ENCODE results near the gene ARHGAP6.

ARHGAP6 gene

GRCh38 chrX:11648705-11649519 lies 16.8 kb downstream of the ARHGAP6 start:
- H3K36me3 ChIP-seq (replicated peaks; ENCODE audit: insufficient read depth, low read length) = no peaks in the 10 kb centered on the region
- H3K79me2 ChIP-seq (ENCODE audit: low read length) = no peaks in the 10 kb centered on the region
- no peak for TF ChIP-seq EZH2phosphoT487 (IDR thresholded peaks at IDR 0.05; ENCODE audit: low read length)
- TF ChIP-seq EZH2 (optimal IDR thresholded peaks at IDR 0.05; ENCODE audit: low read depth, low read length) = no peak
- no peak for TF ChIP-seq CTCF (IDR thresholded peaks at IDR 0.05; ENCODE audit: low read length)
- no peak overlapping the region for H3K9ac ChIP-seq (ENCODE audit: low read length)
- H4K20me1 ChIP-seq (ENCODE audit: insufficient read depth, low read length) = no peaks in the 10 kb centered on the region
- H3K9me2 ChIP-seq (replicated peaks; ENCODE audit: insufficient read depth, low read length) = no peaks in the 10 kb centered on the region
- no peaks in the 10 kb centered on the region for H3K27me3 ChIP-seq (replicated peaks; ENCODE audit: insufficient read depth, low read length)
- H3K9me3 ChIP-seq (replicated peaks; ENCODE audit: insufficient read depth, low read length) = no peaks in the 10 kb centered on the region
- H2AFZ ChIP-seq (ENCODE audit: low read length) = no peak overlapping the region
- no peak for DNase-seq
- no peak overlapping the region for H3K27ac ChIP-seq (ENCODE audit: low read length)
- no peak overlapping the region for H3K4me2 ChIP-seq (ENCODE audit: low read depth, low read length)
- H3F3A ChIP-seq (ENCODE audit: insufficient read depth, low read length) = no peaks in the 10 kb centered on the region
- no peak overlapping the region for H3K4me3 ChIP-seq (ENCODE audit: low read length)
- H3K4me1 ChIP-seq (ENCODE audit: low read length) = no peaks in the 10 kb centered on the region

- H3K9me3 ChIP-seq (replicated peaks; ENCODE audit: insufficient read depth, low read length) = no peaks in the 10 kb centered on the region
- no peak overlapping the region for H2AFZ ChIP-seq (ENCODE audit: low read length)
- H3K9me2 ChIP-seq (replicated peaks; ENCODE audit: insufficient read depth, low read length) = no peaks in the 10 kb centered on the region
- H3K36me3 ChIP-seq (replicated peaks; ENCODE audit: insufficient read depth, low read length) = no peaks in the 10 kb centered on the region
- H4K20me1 ChIP-seq (ENCODE audit: insufficient read depth, low read length) = no peaks in the 10 kb centered on the region
- no peak overlapping the region for H3K9ac ChIP-seq (ENCODE audit: low read length)
- no peaks in the 10 kb centered on the region for H3K4me1 ChIP-seq (ENCODE audit: low read length)
- no peak overlapping the region for H3K4me3 ChIP-seq (ENCODE audit: low read length)
- no peaks in the 10 kb centered on the region for H3K27me3 ChIP-seq (replicated peaks; ENCODE audit: insufficient read depth, low read length)
- H3F3A ChIP-seq (ENCODE audit: insufficient read depth, low read length) = no peaks in the 10 kb centered on the region
- DNase-seq = no peak
- no peak overlapping the region for H3K4me2 ChIP-seq (ENCODE audit: low read depth, low read length)
- no peaks in the 10 kb centered on the region for H3K79me2 ChIP-seq (ENCODE audit: low read length)
- H3K27ac ChIP-seq (ENCODE audit: low read length) = no peak overlapping the region
- no peak for TF ChIP-seq EZH2 (optimal IDR thresholded peaks at IDR 0.05; ENCODE audit: low read depth, low read length)
These were observed 18.6 kb downstream of the ARHGAP6 start for GRCh38 chrX:11647138-11647537.

- H3K79me2 ChIP-seq (ENCODE audit: low read length) = no peaks in the 10 kb centered on the region
- no peak overlapping the region for H3K4me2 ChIP-seq (ENCODE audit: low read depth, low read length)
- no peak for DNase-seq
- no peaks in the 10 kb centered on the region for H3K27me3 ChIP-seq (replicated peaks; ENCODE audit: insufficient read depth, low read length)
- no peak overlapping the region for H3K9ac ChIP-seq (ENCODE audit: low read length)
- H3F3A ChIP-seq (ENCODE audit: insufficient read depth, low read length) = no peaks in the 10 kb centered on the region
- no peak for TF ChIP-seq EZH2phosphoT487 (IDR thresholded peaks at IDR 0.05; ENCODE audit: low read length)
- TF ChIP-seq EZH2 (optimal IDR thresholded peaks at IDR 0.05; ENCODE audit: low read depth, low read length) = no peak
- no peak for TF ChIP-seq CTCF (IDR thresholded peaks at IDR 0.05; ENCODE audit: low read length)
- H2AFZ ChIP-seq (ENCODE audit: low read length) = no peak overlapping the region
- H4K20me1 ChIP-seq (ENCODE audit: insufficient read depth, low read length) = no peaks in the 10 kb centered on the region
- H3K36me3 ChIP-seq (replicated peaks; ENCODE audit: insufficient read depth, low read length) = no peaks in the 10 kb centered on the region
- no peaks in the 10 kb centered on the region for H3K9me2 ChIP-seq (replicated peaks; ENCODE audit: insufficient read depth, low read length)
- H3K4me1 ChIP-seq (ENCODE audit: low read length) = no peaks in the 10 kb centered on the region
- no peak overlapping the region for H3K4me3 ChIP-seq (ENCODE audit: low read length)
- H3K9me3 ChIP-seq (replicated peaks; ENCODE audit: insufficient read depth, low read length) = no peaks in the 10 kb centered on the region
- H3K27ac ChIP-seq (ENCODE audit: low read length) = no peak overlapping the region
These were observed 24.2 kb downstream of the ARHGAP6 start for GRCh38 chrX:11641349-11642065.
